DMS79 (cell line): Measurements from ENCODE around the gene C17orf75.
"Not testable (repeated sequence)": the region's sequence is repeated elsewhere in the genome, so short reads cannot be mapped to it uniquely, and the experiment has no call there.

Experiments
- DNase-seq: peaks from one replicate; lab custom pipeline; 2025; lab: John Stamatoyannopoulos, UW

The C17orf75 gene

GRCh38 chr17:32341857-32342602, at the start of gene C17orf75:
C17orf75 (minus strand) TSS chr17:32342173; CDS start chr17:32342139, 34 bp downstream.
- DNase-seq, result peak; percentile 68

- DNase-seq, result no peak
These were observed 46.9 kb upstream of the C17orf75 start for GRCh38 chr17:32388613-32389459.

GRCh38 chr17:32388128-32388527, 46.2 kb upstream of the C17orf75 start:
- DNase-seq, result not testable (repeated sequence)

- no peak for DNase-seq
These were observed 44.9 kb upstream of the C17orf75 start for GRCh38 chr17:32386844-32387243.

GRCh38 chr17:32385971-32386370, 44.0 kb upstream of the C17orf75 start:
- no peak for DNase-seq

- DNase-seq, result no peak
These were observed 43.1 kb upstream of the C17orf75 start for GRCh38 chr17:32385121-32385520.

GRCh38 chr17:32383926-32384434, 42.0 kb upstream of the C17orf75 start:
- DNase-seq, result no peak

GRCh38 chr17:32382526-32383223, 40.7 kb upstream of the C17orf75 start:
- DNase-seq, result no peak

GRCh38 chr17:32370426-32370825, 28.5 kb upstream of the C17orf75 start:
- DNase-seq, result no peak

GRCh38 chr17:32361270-32361669, 19.3 kb upstream of the C17orf75 start:
- no peak for DNase-seq

GRCh38 chr17:32357615-32358014, 15.6 kb upstream of the C17orf75 start:
- no peak for DNase-seq

- no peak for DNase-seq
These were observed 14.8 kb upstream of the C17orf75 start for GRCh38 chr17:32356750-32357149.

GRCh38 chr17:32356378-32356743, 14.4 kb upstream of the C17orf75 start:
- DNase-seq, result no peak

GRCh38 chr17:32355649-32356377, 13.8 kb upstream of the C17orf75 start:
- no peak for DNase-seq

GRCh38 chr17:32352734-32353133, 10.8 kb upstream of the C17orf75 start:
- not testable (repeated sequence) for DNase-seq

GRCh38 chr17:32350666-32351418, 8.9 kb upstream of the C17orf75 start:
- DNase-seq, result peak; percentile 38

GRCh38 chr17:32349854-32350665, 8.1 kb upstream of the C17orf75 start, which contains the start of gene ZNF207:
ZNF207 (plus strand) TSS chr17:32350157; CDS start chr17:32350286, 129 bp downstream.
- peak; percentile 92 for DNase-seq

GRCh38 chr17:32349503-32349853, 7.5 kb upstream of the C17orf75 start:
- no peak for DNase-seq

GRCh38 chr17:32348483-32348800, 6.5 kb upstream of the C17orf75 start:
- no peak for DNase-seq

- no peak for DNase-seq
These were observed 4.1 kb upstream of the C17orf75 start for GRCh38 chr17:32345951-32346600.
